NCI-H82 (cell line): Measurements from ENCODE around the gene TRAF1.

ENCODE experiments used
- DNase-seq: peaks from one replicate; lab custom pipeline; 2025; lab: John Stamatoyannopoulos, UW

Gene TRAF1

GRCh38 chr9:120923620-120924328 lies 2.8 kb downstream of the TRAF1 start:
- DNase-seq, result peak; percentile 48

GRCh38 chr9:120922404-120923195 lies 4.0 kb downstream of the TRAF1 start:
- no peak for DNase-seq

DNA sequence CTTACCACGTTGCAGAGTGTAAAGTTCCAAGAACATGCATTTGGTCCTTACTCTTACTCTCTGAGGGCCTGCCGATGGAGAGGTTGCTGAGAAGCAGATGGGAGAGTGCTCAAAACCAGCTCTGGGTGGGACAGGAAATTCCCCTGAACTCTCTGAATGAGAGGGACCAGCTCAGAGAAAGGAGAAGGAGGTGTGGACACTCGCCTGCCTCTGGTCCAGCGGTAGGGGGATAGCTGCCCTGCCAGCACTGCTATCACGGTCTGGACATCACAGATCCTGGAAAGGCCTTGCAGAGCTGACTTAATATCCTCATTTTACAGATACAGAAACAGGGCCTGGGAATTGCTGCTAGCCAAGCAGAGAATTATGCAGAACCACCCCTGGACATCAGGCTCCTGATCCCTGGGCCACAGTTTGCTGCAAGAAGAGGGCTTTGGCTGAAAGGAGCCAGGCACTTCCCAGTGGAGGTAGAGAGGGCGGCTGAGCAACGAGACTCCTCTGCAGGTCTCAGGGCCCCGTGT lies 4.9 kb downstream of the TRAF1 start:
- peak; percentile 70 for DNase-seq

- peak; percentile 95 for DNase-seq
Observed at GRCh38 chr9:120920806-120921178, 5.8 kb downstream of the TRAF1 start.

DNA sequence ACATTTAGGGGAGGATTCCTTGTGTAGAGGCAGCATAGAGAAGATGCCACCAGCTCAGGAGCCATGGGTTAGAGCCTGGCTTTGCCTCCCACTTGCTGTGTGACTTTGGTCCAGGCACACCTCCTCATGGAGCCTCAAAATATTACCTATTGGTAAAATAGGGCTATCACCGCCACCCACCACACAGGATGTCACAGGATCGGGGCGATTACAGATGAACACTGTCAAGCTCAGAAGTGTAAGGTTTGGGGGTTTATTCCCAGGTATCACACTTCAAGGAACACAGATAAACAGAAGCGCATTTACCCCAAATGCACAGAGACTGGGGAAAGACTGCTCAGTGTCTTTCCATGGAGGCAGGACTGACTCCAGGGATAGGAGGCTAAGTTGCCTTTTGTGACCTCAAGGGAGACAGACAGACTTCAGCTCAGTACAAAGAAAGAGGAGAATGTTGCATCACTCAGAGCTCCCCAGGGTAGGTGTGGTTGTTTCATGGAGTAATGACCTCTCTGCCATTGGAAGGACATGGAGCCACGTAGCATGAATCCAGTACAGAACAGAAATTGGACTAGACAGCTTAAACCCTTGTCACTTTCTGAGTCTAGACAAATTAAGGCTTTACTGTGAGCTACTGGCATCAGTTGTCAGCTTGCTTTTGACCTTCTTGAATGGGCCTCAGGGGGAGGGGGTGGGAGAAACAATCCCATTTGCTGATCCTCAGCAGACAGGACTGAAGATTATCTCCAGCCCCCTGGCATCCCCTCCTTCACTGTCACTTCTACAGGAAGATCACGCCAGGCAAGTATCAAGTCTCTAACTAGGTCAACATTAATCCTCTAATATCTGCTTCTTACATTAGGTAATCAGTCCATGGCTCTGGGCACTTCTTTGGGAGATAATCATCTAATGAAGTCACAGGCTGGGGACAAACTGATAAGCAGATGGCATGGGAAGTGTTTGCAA lies 6.5 kb downstream of the TRAF1 start:
- DNase-seq, result peak; percentile 99

GRCh38 chr9:120918931-120919842 lies 7.4 kb downstream of the TRAF1 start:
- DNase-seq, result peak; percentile 22

- peak; percentile 57 for DNase-seq
Observed at GRCh38 chr9:120917929-120918762, 8.4 kb downstream of the TRAF1 start.

- DNase-seq, result no peak
Observed at GRCh38 chr9:120916991-120917880, 9.4 kb downstream of the TRAF1 start.

DNA sequence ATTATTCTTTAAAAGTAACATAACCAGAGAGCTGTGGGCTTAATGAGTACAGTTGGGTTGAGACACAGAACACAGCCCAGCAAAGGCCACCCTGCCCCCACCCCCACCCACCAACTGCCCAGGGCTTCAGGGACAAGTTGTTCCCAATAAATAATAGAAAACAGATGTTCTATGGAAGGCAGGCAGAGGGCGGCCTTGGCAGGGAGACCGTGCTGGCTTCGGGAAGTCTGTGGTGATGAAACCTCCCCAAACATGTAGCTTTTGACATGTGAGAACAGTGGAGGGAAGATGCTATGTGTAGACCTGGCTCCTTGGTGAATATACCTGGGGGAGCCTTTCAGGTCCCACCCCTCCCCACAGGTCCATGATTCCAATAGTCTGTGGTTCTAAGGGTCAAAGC lies 10.0 kb downstream of the TRAF1 start:
- peak; percentile 73 for DNase-seq

DNA sequence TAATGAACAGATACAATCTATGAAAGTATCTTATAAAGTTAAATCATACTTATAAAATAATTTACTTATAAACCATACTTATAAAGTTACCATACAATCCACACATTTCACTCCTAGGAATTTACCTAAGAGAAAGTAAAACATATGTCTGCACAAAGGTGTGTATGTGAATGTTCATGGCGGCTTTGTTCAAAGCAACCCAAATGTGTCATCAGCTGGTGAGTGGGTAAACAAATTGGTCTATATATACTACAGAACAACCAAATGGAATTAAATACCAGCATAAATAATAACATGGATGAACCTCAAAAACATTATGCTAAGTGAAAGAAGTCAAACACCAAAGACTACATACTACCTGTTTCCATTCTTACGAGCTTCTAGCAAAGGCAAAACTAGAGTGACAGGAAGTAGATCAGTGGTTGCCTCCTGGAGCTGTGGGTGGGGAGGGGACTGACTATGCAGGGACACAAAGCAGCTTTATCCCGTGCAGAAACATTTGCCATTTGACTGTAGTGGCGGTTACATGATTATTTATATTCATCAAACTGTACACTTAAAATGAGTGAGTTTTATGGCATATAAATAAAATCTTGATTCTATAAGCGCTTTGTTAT lies 10.6 kb downstream of the TRAF1 start:
- DNase-seq, result peak; percentile 46

DNA sequence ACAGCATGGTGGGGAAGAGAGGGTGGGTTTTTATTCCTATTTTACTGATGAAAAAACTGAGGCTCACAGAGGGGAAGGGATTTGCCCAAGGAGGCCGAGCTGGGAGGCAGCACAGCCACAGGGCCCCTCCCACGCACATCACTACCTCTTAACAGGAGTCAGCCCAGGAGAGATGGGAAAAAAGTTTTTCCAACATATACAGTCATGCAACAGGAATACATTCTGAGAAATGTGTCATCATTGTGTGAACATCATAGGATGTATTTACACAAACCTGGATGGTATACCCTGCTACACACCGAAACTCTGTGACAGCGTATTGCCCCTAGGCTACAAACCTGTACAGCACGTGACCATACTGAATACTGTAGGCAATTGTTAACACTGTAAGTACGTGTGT lies 11.6 kb downstream of the TRAF1 start:
- no peak for DNase-seq

GRCh38 chr9:120914396-120914795 lies 12.2 kb downstream of the TRAF1 start:
- DNase-seq, result no peak

DNA sequence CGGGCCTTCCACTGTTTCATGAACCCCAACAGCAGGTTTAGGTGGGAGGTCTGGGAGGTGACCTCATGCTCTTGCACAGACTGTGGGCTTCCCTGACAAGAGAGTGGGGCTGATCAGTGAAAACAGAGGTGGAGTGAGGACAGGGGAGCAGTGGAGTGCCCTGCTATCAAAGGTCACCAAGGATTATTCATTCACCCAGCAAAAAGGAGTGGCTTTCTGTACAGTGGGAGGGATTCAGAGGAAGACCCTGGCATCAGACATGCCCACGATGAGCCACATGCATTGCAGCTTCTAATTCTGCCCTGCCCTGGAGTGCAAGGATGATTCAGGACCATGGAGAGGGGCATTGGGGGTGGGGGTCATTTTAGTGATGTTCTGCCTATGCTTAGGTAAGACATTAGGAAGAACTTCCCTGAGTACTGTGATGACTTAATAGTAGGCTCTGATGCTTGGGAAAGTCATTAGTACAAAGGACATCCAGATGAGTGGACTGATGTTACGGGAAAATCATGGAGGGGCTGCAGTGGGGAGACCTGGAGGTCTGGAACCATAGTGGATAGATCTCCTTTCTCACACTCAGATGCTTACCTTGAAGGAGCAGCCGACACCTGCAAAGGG lies 12.8 kb downstream of the TRAF1 start:
- no peak for DNase-seq

DNA sequence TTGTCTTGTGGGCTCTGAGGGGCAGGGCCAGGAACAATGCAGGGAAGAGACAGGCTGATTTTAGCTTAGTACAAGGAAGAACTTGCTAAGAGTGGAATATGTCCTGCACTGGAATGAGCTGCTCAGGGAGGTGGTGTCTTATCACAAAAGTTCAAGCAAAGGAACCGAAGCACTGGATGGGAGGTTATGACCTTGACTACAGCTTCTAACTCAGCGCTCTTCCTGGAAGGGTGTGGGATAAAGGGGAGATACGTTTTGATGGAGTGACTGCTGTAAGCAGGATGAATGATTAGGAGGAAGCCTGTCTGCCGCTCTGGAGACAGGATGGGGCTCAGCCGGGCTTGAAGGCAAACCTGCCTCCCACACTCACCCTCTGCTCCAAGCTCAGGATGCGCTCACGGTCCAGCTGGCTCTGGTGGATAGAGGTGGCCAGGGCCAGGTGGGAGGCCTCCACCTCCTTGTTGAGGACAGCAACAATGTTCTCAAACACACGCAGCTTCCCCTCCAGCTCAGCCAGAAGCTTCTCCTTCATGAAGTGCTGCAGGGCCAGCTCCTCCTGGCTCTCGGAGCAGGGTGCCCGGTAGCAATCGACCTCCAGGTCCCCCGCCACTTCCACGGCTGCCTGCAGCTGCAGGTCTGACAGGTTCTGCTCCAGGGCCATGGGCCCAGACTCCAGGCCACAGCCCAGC lies 13.5 kb downstream of the TRAF1 start:
- no peak for DNase-seq

GRCh38 chr9:120911295-120911837 lies 15.2 kb downstream of the TRAF1 start:
- no peak for DNase-seq

DNA sequence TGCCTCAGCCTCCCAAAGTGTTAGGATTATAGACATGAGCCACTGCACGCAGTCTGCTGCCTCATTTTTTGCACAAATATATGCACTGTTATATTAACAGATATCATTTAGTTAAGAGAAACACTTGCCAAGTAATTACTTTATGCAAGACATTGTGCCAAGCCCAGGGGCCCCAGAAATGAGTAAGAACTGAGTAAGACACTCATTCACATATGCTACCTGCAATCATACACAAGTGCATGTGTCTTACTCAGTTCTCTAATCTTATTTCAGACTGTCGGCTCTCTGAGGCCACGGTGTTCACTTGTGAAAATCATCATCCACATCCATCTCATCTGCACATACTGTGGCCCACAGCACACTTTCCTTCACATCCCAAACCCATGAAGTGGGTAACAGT lies 16.0 kb downstream of the TRAF1 start:
- DNase-seq, result no peak

- DNase-seq, result no peak
Observed at GRCh38 chr9:120909904-120910303, 16.7 kb downstream of the TRAF1 start.
